Stomach (tissue), 9 donors: ENCODE measurements around the gene MGAT5. TPM values are rescaled to one million over a fixed set of nuclear protein-coding genes. Genes with fewer than 3 reads are reported as not detected.

Experiments
- DNase-seq, 2 donors: peaks; one replicate each; pipeline versions ENCODE4 v3.0.0 to v3.0.0-alpha.2; 2013 to 2019
- H3K27ac ChIP-seq, 5 donors: fragments of 200-600 bp in 4 of 5; sonication (generic) in 4 of 5; one replicate each; pipeline ENCODE4 v1.5.1; 2013 to 2019; ENCODE audit warnings: mild to moderate bottlenecking in 1 of 5, moderate library complexity in 1 of 5
- H3K27me3 ChIP-seq, 3 donors: fragments of 200-600 bp; sonication (generic); one replicate each; pipeline ENCODE4 v1.5.1; 2017 to 2019; ENCODE audit warnings: mixed run types in 1 of 3
- H3K36me3 ChIP-seq, 4 donors: fragments of 200-600 bp; sonication (generic); 1 replicate in 3 of 4; 2 replicates in 1 of 4; pipeline ENCODE4 v1.5.1; 2016 to 2019
- H3K4me1 ChIP-seq, 4 donors: fragments of 200-600 bp; sonication (generic); one replicate each; pipeline ENCODE4 v1.5.1; 2016 to 2019
- H3K4me3 ChIP-seq, 4 donors: fragments of 200-600 bp; sonication (generic) in 3 of 4; one replicate each; pipeline ENCODE4 v1.5.1; 2016 to 2019; ENCODE audit warnings: mild to moderate bottlenecking in 1 of 4
- H3K9me3 ChIP-seq, 4 donors: fragments of 200-600 bp; sonication (generic); one replicate each; pipeline ENCODE4 v1.5.1; 2016 to 2019
- EP300 ChIP-seq: sonication (generic); formaldehyde crosslinking; IDR thresholded peaks from one replicate; pipeline ENCODE4 v1.6.1; 2017; ENCODE audit warnings: antibody characterized with exemption
- POLR2A ChIP-seq, 4 donors: fragments of 450-650 bp; IDR thresholded peaks; one replicate each; pipeline ENCODE4 v1.6.1; 2016; ENCODE audit warnings: antibody characterized with exemption in 4 of 4, control low read depth in 2 of 4, mild to moderate bottlenecking in 1 of 4, moderate library complexity in 1 of 4
- POLR2AphosphoS5 ChIP-seq, 3 donors: sonication (generic); formaldehyde crosslinking; IDR thresholded peaks; one replicate each; pipeline ENCODE4 v1.6.1; 2016; ENCODE audit warnings: antibody characterized with exemption in 3 of 3
- WGBS, 5 donors: extraction: QIAGEN DNeasy Blood & Tissue Kit in 3 of 5; methylation state at CpG; one replicate each; pipeline versions ENCODE4 v1.1.5 to v1.1.7; 2013 to 2018; 5-methylcytosine and 5-hydroxymethylcytosine counted together
- intact Hi-C: fragments of 100-400 bp; cut with DNase I; formaldehyde crosslinking; loops from one replicate; pipeline ENCODE4 v1.15.1; 2023; ENCODE audit warnings: low total_unique reads
- polyA plus RNA-seq, 3 donors: library from polyadenylated mRNA; stranded (reverse); fragments of 200-250 nt; gene quantifications; one replicate each; pipeline ENCODE4 v1.2.3, GENCODE V29; 2013
- total RNA-seq, 5 donors: library from RNA; depleted of rRNA; stranded (reverse); fragments of >200 nt; gene quantifications; one replicate each; pipeline versions ENCODE4 v1.1.0 to v1.2.3, GENCODE V29; 2014 to 2016
- TF ChIP-seq, protein P1 (sequence below), 7 experiments: fragments of 450-650 bp in 4 of 7; fragments of 200-600 bp in 3 of 7; sonication (generic) in 3 of 7; IDR thresholded peaks; one replicate each; pipeline ENCODE4 v1.5.1; 2016 to 2019; ENCODE audit warnings: antibody characterized with exemption in 7 of 7, control low read depth in 2 of 7, mild to moderate bottlenecking in 1 of 7
- donor health status: healthy with polysubstance abuse.
- donor health status: Bipolar disorder and iron deficiency.
- donor health status: healthy.

MGAT5 gene
- total and polyA plus RNA-seq, 8 donors, result 3.9 to 125 (median 46.0) TPM

DNA sequence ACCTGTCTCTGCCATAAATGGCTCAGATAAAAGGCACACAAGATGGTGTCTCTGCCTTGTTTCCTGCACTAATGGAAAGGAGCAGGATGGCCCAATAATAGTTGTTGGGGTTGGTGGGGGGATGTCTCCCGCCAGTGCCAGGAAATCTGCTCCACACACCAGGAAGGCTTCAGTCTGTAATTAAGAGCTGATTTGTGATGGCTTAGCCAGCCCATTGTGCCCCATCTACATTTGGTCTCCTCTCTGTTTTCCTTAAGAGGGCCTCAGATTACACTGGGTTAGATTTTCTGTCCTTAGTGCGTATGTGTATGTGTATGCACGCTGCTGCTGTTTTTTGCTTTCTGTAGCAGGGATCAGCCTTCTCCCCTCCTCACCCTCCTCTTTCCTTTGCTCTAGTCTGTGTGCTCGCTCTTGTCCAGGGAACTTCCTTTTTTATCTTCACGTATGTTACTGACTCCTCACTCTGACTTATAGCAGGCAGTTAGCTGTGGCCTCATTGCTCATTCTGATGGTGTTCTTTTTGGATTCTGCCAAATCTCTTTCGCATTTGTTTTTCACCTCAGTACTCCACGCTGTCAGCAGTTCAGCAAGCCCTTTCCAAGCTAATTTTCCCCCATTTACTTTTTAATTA lies 33.4 kb upstream of the MGAT5 start:
- WGBS, 5 donors, result 83 to 96% (median 90%) methylated on average over 7 of the region's 7 CpGs

DNA sequence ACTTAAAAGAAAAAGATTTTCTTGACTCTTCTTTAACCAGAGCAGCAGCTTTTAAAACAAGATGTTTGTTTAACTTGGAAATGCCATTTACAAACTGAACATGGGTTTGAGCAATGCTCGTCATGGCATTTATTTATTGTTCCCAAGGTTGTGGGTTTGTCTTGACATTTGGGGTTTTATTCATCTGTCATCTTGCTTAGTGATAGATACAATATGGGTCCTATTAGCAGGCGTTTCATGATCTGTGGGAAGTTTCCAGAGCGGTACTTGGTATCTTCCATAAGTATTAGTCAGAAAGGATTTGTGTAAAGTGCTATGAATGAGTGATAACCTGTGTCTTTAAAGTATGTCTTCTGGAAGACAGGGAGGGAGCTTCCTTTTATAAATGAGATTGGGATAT lies 29.9 kb upstream of the MGAT5 start:
- no peak overlapping the region for H3K4me3 ChIP-seq
- no peaks in the 10 kb centered on the region for H3K36me3 ChIP-seq
- peaks cover 13 to 20% (median 17%) of the 10 kb centered on the region in 4 donors for H3K4me1 ChIP-seq
- H3K27me3 ChIP-seq, result no peaks in the 10 kb centered on the region
- no peak for TF ChIP-seq POLR2AphosphoS5 (IDR thresholded peaks at IDR 0.05)
- TF ChIP-seq POLR2A (IDR thresholded peaks at IDR 0.05), result no peak
- TF ChIP-seq EP300, result no peak
- 70 to 80% (median 76%) methylated on average over 3 of the region's 3 CpGs for WGBS, 5 donors
- intact Hi-C loops, result no loop called here
- DNase-seq, result no peak
- H3K9me3 ChIP-seq, result peaks cover 0 to 9% (median 3%) of the 10 kb centered on the region in 4 donors
- H3K27ac ChIP-seq, result no peak overlapping the region

More for the DNA sequence above, 33.4 kb upstream of the MGAT5 start:
- Histone ChIP-seq H3K4me1 (peaks cover 27 to 55% (median 48%) of the 10 kb centered on the region in 4 donors), H3K27ac (peak overlapping the region in 2 of 5 donors; percentile 67 to 77), H3K9me3 (no peaks in the 10 kb centered on the region), H3K27me3 (no peaks in the 10 kb centered on the region), H3K36me3 (no peaks in the 10 kb centered on the region), H3K4me3 (no peak overlapping the region)
- DNase-seq, result no peak
- TF ChIP-seq POLR2AphosphoS5 (IDR thresholded peaks at IDR 0.05) (no peak), EP300 (no peak), POLR2A (IDR thresholded peaks at IDR 0.05) (no peak)
- TF ChIP-seq, protein P1, sequence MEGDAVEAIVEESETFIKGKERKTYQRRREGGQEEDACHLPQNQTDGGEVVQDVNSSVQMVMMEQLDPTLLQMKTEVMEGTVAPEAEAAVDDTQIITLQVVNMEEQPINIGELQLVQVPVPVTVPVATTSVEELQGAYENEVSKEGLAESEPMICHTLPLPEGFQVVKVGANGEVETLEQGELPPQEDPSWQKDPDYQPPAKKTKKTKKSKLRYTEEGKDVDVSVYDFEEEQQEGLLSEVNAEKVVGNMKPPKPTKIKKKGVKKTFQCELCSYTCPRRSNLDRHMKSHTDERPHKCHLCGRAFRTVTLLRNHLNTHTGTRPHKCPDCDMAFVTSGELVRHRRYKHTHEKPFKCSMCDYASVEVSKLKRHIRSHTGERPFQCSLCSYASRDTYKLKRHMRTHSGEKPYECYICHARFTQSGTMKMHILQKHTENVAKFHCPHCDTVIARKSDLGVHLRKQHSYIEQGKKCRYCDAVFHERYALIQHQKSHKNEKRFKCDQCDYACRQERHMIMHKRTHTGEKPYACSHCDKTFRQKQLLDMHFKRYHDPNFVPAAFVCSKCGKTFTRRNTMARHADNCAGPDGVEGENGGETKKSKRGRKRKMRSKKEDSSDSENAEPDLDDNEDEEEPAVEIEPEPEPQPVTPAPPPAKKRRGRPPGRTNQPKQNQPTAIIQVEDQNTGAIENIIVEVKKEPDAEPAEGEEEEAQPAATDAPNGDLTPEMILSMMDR (IDR thresholded peaks at IDR 0.05), result no peak
- intact Hi-C loops, result no loop called here

DNA sequence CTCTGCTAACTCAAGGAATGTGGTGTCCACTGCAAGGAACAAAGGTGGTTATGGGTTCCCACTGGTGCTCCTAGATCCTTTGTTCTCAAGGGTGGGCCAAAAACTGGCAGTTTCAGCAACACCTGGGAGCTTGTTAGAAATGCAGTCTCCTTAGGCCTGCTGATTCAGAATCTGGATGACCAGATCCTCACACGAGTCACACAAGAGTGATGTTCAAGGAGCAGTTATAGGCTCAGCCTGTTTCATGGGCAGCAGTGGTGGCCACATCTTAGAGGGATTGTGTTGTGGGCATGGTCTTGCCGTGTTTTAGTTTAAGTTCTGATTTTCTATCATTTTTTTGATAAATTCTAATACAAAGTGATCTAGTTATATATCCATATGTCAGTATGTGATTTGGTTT lies 28.7 kb upstream of the MGAT5 start:
- intact Hi-C loops, result no loop called here
- no peak overlapping the region for H3K4me3 ChIP-seq
- TF ChIP-seq EP300, result no peak
- no peak for TF ChIP-seq POLR2A (IDR thresholded peaks at IDR 0.05)
- H3K36me3 ChIP-seq, result no peaks in the 10 kb centered on the region
- 88 to 93% (median 91%) methylated on average over 2 of the region's 2 CpGs for WGBS, 5 donors
- DNase-seq, result no peak
- H3K4me1 ChIP-seq, result peaks cover 1 to 8% (median 5%) of the 10 kb centered on the region in 4 donors
- no peak overlapping the region for H3K27ac ChIP-seq
- peaks cover 0 to 9% (median 3%) of the 10 kb centered on the region in 4 donors for H3K9me3 ChIP-seq
- H3K27me3 ChIP-seq, result no peaks in the 10 kb centered on the region

DNA sequence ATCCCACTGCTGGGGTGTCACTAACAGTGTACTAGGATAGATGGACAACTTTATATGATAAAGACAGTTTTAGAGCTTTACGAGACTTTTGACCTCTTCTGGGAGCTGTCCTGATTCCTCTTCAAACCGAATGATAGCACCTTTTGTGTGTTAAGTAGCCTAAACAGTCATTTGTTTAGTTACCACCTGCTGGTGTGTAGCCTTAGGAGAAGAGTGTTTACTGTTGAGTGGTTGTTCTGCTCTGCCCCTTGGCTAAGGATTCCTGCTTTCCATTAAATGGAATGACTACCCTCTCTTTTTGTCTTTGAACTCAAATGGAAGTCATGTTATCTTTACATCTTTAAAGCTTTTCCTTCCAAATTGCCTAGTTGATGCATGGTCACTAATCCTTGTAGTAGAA lies 28.0 kb upstream of the MGAT5 start:
- peaks cover 0 to 4% (median under 1%) of the 10 kb centered on the region in 4 donors for H3K4me1 ChIP-seq
- no peaks in the 10 kb centered on the region for H3K27me3 ChIP-seq
- no peak for DNase-seq
- TF ChIP-seq, protein P1 (IDR thresholded peaks at IDR 0.05), result no peak
- TF ChIP-seq EP300, result no peak
- no peak for TF ChIP-seq POLR2A (IDR thresholded peaks at IDR 0.05)
- no peak for TF ChIP-seq POLR2AphosphoS5 (IDR thresholded peaks at IDR 0.05)
- H3K27ac ChIP-seq, result no peak overlapping the region
- intact Hi-C loops, result no loop called here
- no peaks in the 10 kb centered on the region for H3K36me3 ChIP-seq
- peaks cover 0 to 9% (median 3%) of the 10 kb centered on the region in 4 donors for H3K9me3 ChIP-seq
- H3K4me3 ChIP-seq, result no peak overlapping the region
- 56 to 71% (median 65%) methylated on average over 2 of the region's 2 CpGs for WGBS, 5 donors

DNA sequence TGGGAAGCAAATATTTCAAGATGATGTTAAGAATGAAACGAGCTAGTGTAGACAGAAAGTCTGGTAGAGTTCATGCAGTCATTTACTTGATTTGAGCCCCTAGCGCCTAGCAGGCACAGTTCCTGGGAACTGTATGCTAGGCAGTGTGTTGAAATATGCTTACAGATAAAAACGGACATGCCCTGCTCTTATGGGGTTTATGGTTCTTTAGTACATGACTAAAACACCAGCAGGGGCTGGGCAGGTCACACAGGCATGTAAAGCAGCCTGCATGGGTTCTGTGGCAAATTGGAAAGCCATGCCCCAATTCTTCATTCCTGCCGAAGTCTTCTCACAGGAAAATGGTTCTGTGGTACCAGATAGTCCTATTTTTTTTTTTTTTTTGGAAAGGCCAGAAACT lies 27.3 kb upstream of the MGAT5 start:
- no peak for DNase-seq

More for the DNA sequence above, 27.3 kb upstream of the MGAT5 start:
- intact Hi-C loops, result no loop called here
- Histone ChIP-seq H3K9me3 (peaks cover 0 to 9% (median 3%) of the 10 kb centered on the region in 4 donors), H3K27ac (no peak overlapping the region), H3K27me3 (no peaks in the 10 kb centered on the region), H3K4me3 (no peak overlapping the region), H3K4me1 (peaks cover 0 to 10% (median 2%) of the 10 kb centered on the region in 4 donors), H3K36me3 (no peaks in the 10 kb centered on the region)
- TF ChIP-seq POLR2AphosphoS5 (IDR thresholded peaks at IDR 0.05) (no peak), EP300 (no peak), POLR2A (IDR thresholded peaks at IDR 0.05) (no peak)
- TF ChIP-seq, protein P1 (IDR thresholded peaks at IDR 0.05), result no peak
- WGBS, 5 donors, result 62 to 73% (median 69%) methylated on average over 4 of the region's 4 CpGs
